HCT116 (cell line): ENCODE data around the gene CAPZA2. TPM values are rescaled to one million over a fixed set of nuclear protein-coding genes. Genes with fewer than 3 reads are reported as not detected.
A peak's percentile ranks its signal among the peaks of the same experiment; 100 is the strongest.

Source experiments
- ATAC-seq: fragments of 200-7000 bp; cut with Tn5 transposase; 2 replicates; pipeline ENCODE4 v1.9.1; 2020; ENCODE audit warnings: mild to moderate bottlenecking, moderate library complexity
- BruUV-seq: library from RNA; stranded (reverse); fragments of 400-500 nt; replicated peaks from 2 replicates; lab custom pipeline; 2021; lab: Mats Ljungman, UMichigan
- CTCF ChIA-PET: fragments of 300-600 bp; sonication (Branson Sonifier 250); formaldehyde crosslinking; loops from one replicate; lab custom pipeline; 2021; ENCODE audit warnings: antibody characterized with exemption; lab: Charles Lee
- POLR2A ChIA-PET: fragments of 300-600, 350-600 bp; sonication (Branson Sonifier 250); formaldehyde crosslinking; loops from one replicate; lab custom pipeline; 2021; ENCODE audit warnings: antibody characterized with exemption; lab: Charles Lee
- RAD21 ChIA-PET, 2 experiments: fragments of 300-600 bp; sonication (Branson Sonifier 250); formaldehyde crosslinking; loops; one replicate each; lab custom pipeline; 2023; ENCODE audit warnings: low total read pairs in 2 of 2; ENCODE audit not compliant: uncharacterized antibody in 2 of 2, unreplicated experiment in 2 of 2, low non-redundant PET in 1 of 2; lab: Charles Lee
- DNase-seq: peaks from one replicate; pipeline ENCODE4 v3.0.0-alpha.2; 2010; ENCODE audit warnings: low read depth, low spot score
- H2AFZ ChIP-seq: fragments of 200-600 bp; shearing (Covaris generic), sonication (generic); 2 replicates; pipeline ENCODE4 v1.6.1; 2017; ENCODE audit warnings: low read depth, mixed run types, mixed read lengths, antibody characterized with exemption, low read length; ENCODE audit not compliant: poor library complexity, severe bottlenecking
- H3K27ac ChIP-seq: 2 replicates; pipeline ENCODE4 v1.5.1; 2012; ENCODE audit warnings: low read depth, low read length
- H3K27me3 ChIP-seq: fragments of 200-600 bp; sonication (generic); 2 replicates; pipeline ENCODE4 v1.6.1; 2016; ENCODE audit warnings: mixed run types, low read length, mixed read lengths; ENCODE audit not compliant: insufficient read depth
- H3K36me3 ChIP-seq, 2 experiments: fragments of 200-500 bp in 1 of 2; fragments of 200-600 bp in 1 of 2; sonication (Bioruptor generic) in 1 of 2; sonication (generic) in 1 of 2; 2 replicates each; pipeline versions ENCODE4 v1.5.1 to v1.6.1; 2014 to 2016; ENCODE audit warnings: low read length in 2 of 2, inconsistent platforms in 1 of 2, mixed read lengths in 1 of 2, mixed run types in 1 of 2; ENCODE audit not compliant: insufficient read depth in 2 of 2, control insufficient read depth in 1 of 2
- H3K4me1 ChIP-seq, 2 experiments: fragments of 200-600 bp in 1 of 2; sonication (generic) in 1 of 2; 2 replicates each; pipeline versions ENCODE4 v1.5.1 to v1.6.1; 2012 to 2017; ENCODE audit warnings: low read length in 2 of 2, inconsistent platforms in 1 of 2, mild to moderate bottlenecking in 1 of 2, mixed read lengths in 1 of 2, mixed run types in 1 of 2, moderate library complexity in 1 of 2; ENCODE audit not compliant: insufficient read depth in 2 of 2, control insufficient read depth in 1 of 2
- H3K4me2 ChIP-seq: fragments of 200-600 bp; sonication (generic); 2 replicates; pipeline ENCODE4 v1.6.1; 2017; ENCODE audit warnings: mixed run types, low read length, mixed read lengths
- H3K4me3 ChIP-seq, 2 experiments: fragments of 200-600 bp in 1 of 2; sonication (generic) in 1 of 2; replicated peaks in 1 of 2; 2 replicates each; pipeline ENCODE4 v1.5.1; 2011 to 2016; ENCODE audit warnings: low read length in 2 of 2, control low read depth in 1 of 2, low read depth in 1 of 2, mild to moderate bottlenecking in 1 of 2, mixed read lengths in 1 of 2, mixed run types in 1 of 2
- H3K79me2 ChIP-seq: fragments of 200-600 bp; sonication (generic); 2 replicates; pipeline ENCODE4 v1.6.1; 2017; ENCODE audit warnings: mild to moderate bottlenecking, mixed run types, low read length, moderate library complexity, mixed read lengths; ENCODE audit not compliant: insufficient read depth
- H3K9ac ChIP-seq: fragments of 200-600 bp; sonication (generic); 2 replicates; pipeline ENCODE4 v1.6.1; 2016; ENCODE audit warnings: low read length, mixed read lengths
- H3K9me2 ChIP-seq: fragments of 200-600 bp; sonication (generic), shearing (Covaris generic); 2 replicates; pipeline ENCODE4 v1.6.1; 2017; ENCODE audit warnings: mixed run types, mild to moderate bottlenecking, moderate library complexity; ENCODE audit not compliant: insufficient read depth
- H3K9me3 ChIP-seq, 2 experiments: fragments of 200-500 bp in 1 of 2; fragments of 200-600 bp in 1 of 2; sonication (Bioruptor generic) in 1 of 2; sonication (generic) in 1 of 2; 2 replicates each; pipeline ENCODE4 v1.6.1; 2014 to 2017; ENCODE audit warnings: low read length in 2 of 2, mixed read lengths in 2 of 2, inconsistent platforms in 1 of 2, low read depth in 1 of 2, mild to moderate bottlenecking in 1 of 2, mixed run types in 1 of 2, moderate library complexity in 1 of 2; ENCODE audit not compliant: control insufficient read depth in 1 of 2, insufficient read depth in 1 of 2
- H4K20me1 ChIP-seq: fragments of 200-600 bp; sonication (generic), shearing (Covaris generic); 2 replicates; pipeline ENCODE4 v1.6.1; 2017; ENCODE audit warnings: mixed run types, mild to moderate bottlenecking, moderate library complexity; ENCODE audit not compliant: insufficient read depth
- CTCF ChIP-seq, 3 experiments: fragments of 200-600 bp in 1 of 3; sonication (generic) in 1 of 3; IDR thresholded peaks in 2 of 3; conservative IDR thresholded peaks in 1 of 3; 2 replicates each; pipeline ENCODE4 v1.5.1; 2012 to 2017; ENCODE audit warnings: low read depth in 2 of 3, low read length in 2 of 3, antibody characterized with exemption in 1 of 3, borderline replicate concordance in 1 of 3, control low read depth in 1 of 3, mild to moderate bottlenecking in 1 of 3, mixed read lengths in 1 of 3, mixed run types in 1 of 3, moderate library complexity in 1 of 3; ENCODE audit not compliant: insufficient read depth in 1 of 3
- EZH2 ChIP-seq: fragments of 200-600 bp; sonication (generic); IDR thresholded peaks from 2 replicates; pipeline ENCODE4 v1.6.1; 2017; ENCODE audit warnings: antibody characterized with exemption, mixed run types
- POLR2AphosphoS5 ChIP-seq: IDR thresholded peaks from 2 replicates; pipeline ENCODE4 v1.6.1; 2011; ENCODE audit warnings: mild to moderate bottlenecking, low read depth, low read length, moderate library complexity
- SP1 ChIP-seq: IDR thresholded peaks from 2 replicates; pipeline ENCODE4 v1.6.1; 2012; ENCODE audit warnings: low read depth
- ZFX ChIP-seq: fragments of 450-650 bp; IDR thresholded peaks from 2 replicates; pipeline ENCODE4 v1.6.1; 2017
- intact Hi-C: fragments of 100-400 bp; cut with micrococcal nuclease; formaldehyde crosslinking; loops from 2 replicates; pipeline ENCODE4 v1.10.0; 2022
- total RNA-seq: library from RNA; stranded (reverse); gene quantifications from one replicate; pipeline ENCODE4 v1.2.1, GENCODE V29; 2021; ENCODE audit not compliant: unreplicated experiment

The CAPZA2 gene
- total RNA-seq, 1 experiment from 2014 or later = 135 TPM

DNA sequence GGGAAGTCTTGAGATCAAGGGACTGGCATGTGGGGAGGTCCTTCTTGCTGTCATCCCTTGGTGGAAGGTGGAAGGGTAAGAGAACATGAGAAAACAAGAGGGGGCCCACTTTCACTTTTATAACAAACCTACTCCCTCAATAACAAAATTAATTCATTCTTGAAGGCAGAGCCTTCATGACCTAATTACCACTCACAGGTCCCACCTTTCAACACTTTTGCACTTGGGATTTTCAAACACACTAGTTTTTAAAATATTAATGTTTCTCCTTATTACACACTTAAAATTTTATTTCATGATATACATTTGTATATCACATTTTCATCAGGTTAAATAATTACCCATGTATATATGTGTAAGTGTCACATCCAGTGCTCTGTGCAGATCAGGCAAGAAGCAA lies 93.0 kb downstream of the CAPZA2 start:
- POLR2A ChIA-PET = no interaction called here

More for the DNA sequence above, 93.0 kb downstream of the CAPZA2 start:
- H2AFZ ChIP-seq = no peak overlapping the region
- ChIA-PET RAD21 (no interaction called here), CTCF (no interaction called here)
- peaks cover 13 to 33% of the 10 kb centered on the region in 2 experiments for H3K4me1 ChIP-seq
- TF ChIP-seq ZFX (no peak), CTCF (IDR thresholded peaks at IDR 0.05 in 2 of 3, conservative IDR thresholded peaks at IDR 0.05 in 1 of 3; ENCODE audit: borderline replicate concordance in 1 of 3, insufficient read depth in 1 of 3, low read depth in 2 of 3, low read length in 2 of 3) (no peak), POLR2AphosphoS5 (no peak), EZH2 (no peak), SP1 (no peak)
- H3K9ac ChIP-seq = no peak overlapping the region
- H3K9me2 ChIP-seq = no peaks in the 10 kb centered on the region
- H3K4me2 ChIP-seq = peak overlapping the region; percentile 91
- no peaks in the 10 kb centered on the region for H3K36me3 ChIP-seq
- DNase-seq (no peak), ATAC-seq (no peak)
- BruUV-seq = no TSS peak
- no peaks in the 10 kb centered on the region for H3K27me3 ChIP-seq
- no peaks in the 10 kb centered on the region for H4K20me1 ChIP-seq
- H3K27ac ChIP-seq = no peak overlapping the region
- no peaks in the 10 kb centered on the region for H3K9me3 ChIP-seq
- peaks cover 22% of the 10 kb centered on the region for H3K79me2 ChIP-seq
- intact Hi-C loops = no loop called here
- H3K4me3 ChIP-seq = 0 out of 4 replicates have a peak overlapping the region, but pooled peaks of 1 of the 2 experiments have one; percentile 84
